HepG2 (cell line): Measurements from ENCODE around the gene JMJD8. TPM values are rescaled to one million over a fixed set of nuclear protein-coding genes. Genes with fewer than 3 reads are reported as not detected.
A peak's percentile ranks its signal among the peaks of the same experiment; 100 is the strongest.

ENCODE experiments used
- AGO2 ChIP-seq: fragments of 200-400 bp; formaldehyde crosslinking; optimal IDR thresholded peaks from 2 replicates; pipeline ENCODE3; 2017; ENCODE audit warnings: mild to moderate bottlenecking, low read depth, low read length, moderate library complexity
- DNMT3B ChIP-seq: conservative IDR thresholded peaks from 2 replicates; pipeline ENCODE4 v1.6.1; 2016; ENCODE audit warnings: missing biosample characterization, control low read depth
- ELF3 ChIP-seq: IDR thresholded peaks from 2 replicates; pipeline ENCODE4 v1.6.1; 2016; ENCODE audit warnings: missing genetic modification reagents, missing compliant biosample characterization
- HMG20A ChIP-seq: IDR thresholded peaks from 2 replicates; pipeline ENCODE4 v1.6.1; 2016; ENCODE audit warnings: borderline replicate concordance
- IRX3 ChIP-seq: sonication (generic); formaldehyde crosslinking; IDR thresholded peaks from 2 replicates; pipeline ENCODE4 v1.8.1; 2023; ENCODE audit warnings: mild to moderate bottlenecking, low read depth, missing genetic modification reagents, borderline replicate concordance
- KDM5A ChIP-seq: fragments of 200-600 bp; sonication (generic); IDR thresholded peaks from 2 replicates; pipeline ENCODE4 v1.7.0; 2018; ENCODE audit warnings: antibody characterized with exemption, mild to moderate bottlenecking, low read length, borderline replicate concordance
- SMAD3 ChIP-seq: sonication (generic); formaldehyde crosslinking; IDR thresholded peaks from 2 replicates; pipeline ENCODE4 v1.4.0; 2020; ENCODE audit warnings: missing genetic modification reagents
- STAT5B ChIP-seq: sonication (generic); formaldehyde crosslinking; IDR thresholded peaks from 2 replicates; pipeline ENCODE4 v1.4.0; 2020; ENCODE audit warnings: missing genetic modification reagents
- ZBTB38 ChIP-seq: sonication (generic); formaldehyde crosslinking; IDR thresholded peaks from 2 replicates; pipeline ENCODE4 v1.5.1; 2020; ENCODE audit warnings: mild to moderate bottlenecking, missing genetic modification reagents
- polyA plus RNA-seq, 8 experiments: library from polyadenylated mRNA; depleted of rRNA in 3 of 8; stranded (reverse) in 7 of 8; unstranded in 1 of 8; fragments of >200 nt; fragmentation: Illumina TruSeq in 4 of 8; extraction: Trizol in 4 of 8; gene quantifications; 2 replicates each; pipeline versions ENCODE4 v1.2.1 to v1.2.3, GENCODE V29; 2011 to 2016; ENCODE audit warnings: low read depth in 4 of 8, missing spikeins in 1 of 8, mixed read lengths in 1 of 8; ENCODE audit not compliant: insufficient read depth in 1 of 8
- total RNA-seq, 5 experiments: library from RNA; depleted of rRNA; stranded (reverse); fragments of >200 nt; fragmentation: Illumina TruSeq; extraction: Trizol; gene quantifications; 2 replicates each; pipeline ENCODE4 v1.2.3, GENCODE V29; 2016; ENCODE audit warnings: low read depth in 1 of 5
- TF ChIP-seq, protein P1 (sequence below): sonication (generic); formaldehyde crosslinking; IDR thresholded peaks from 2 replicates; pipeline ENCODE4 v1.9.0; 2021; ENCODE audit warnings: mild to moderate bottlenecking, missing genetic modification reagents
- TF ChIP-seq, protein P2 (sequence below): IDR thresholded peaks from 2 replicates; pipeline ENCODE4 v1.6.1; 2016; ENCODE audit warnings: missing genetic modification reagents, missing compliant biosample characterization
- TF ChIP-seq, protein P3 (sequence below): sonication (generic); formaldehyde crosslinking; IDR thresholded peaks from 2 replicates; pipeline ENCODE4 v1.4.0; 2020; ENCODE audit warnings: missing genetic modification reagents, borderline replicate concordance
- TF ChIP-seq, protein P4 (sequence below): sonication (generic); formaldehyde crosslinking; IDR thresholded peaks from 2 replicates; pipeline ENCODE4 v1.4.0; 2020; ENCODE audit warnings: missing genetic modification reagents
- TF ChIP-seq, protein P5 (sequence below): sonication (generic); formaldehyde crosslinking; IDR thresholded peaks from 2 replicates; pipeline ENCODE4 v1.8.1; 2022; ENCODE audit warnings: low read depth, mild to moderate bottlenecking, missing genetic modification reagents

Gene JMJD8
- total and polyA plus RNA-seq, 2 of the 13 experiments (the other 11 are each of a cell fraction or from before 2014, with no cell fraction given) = 2.6 to 11.8 TPM

DNA sequence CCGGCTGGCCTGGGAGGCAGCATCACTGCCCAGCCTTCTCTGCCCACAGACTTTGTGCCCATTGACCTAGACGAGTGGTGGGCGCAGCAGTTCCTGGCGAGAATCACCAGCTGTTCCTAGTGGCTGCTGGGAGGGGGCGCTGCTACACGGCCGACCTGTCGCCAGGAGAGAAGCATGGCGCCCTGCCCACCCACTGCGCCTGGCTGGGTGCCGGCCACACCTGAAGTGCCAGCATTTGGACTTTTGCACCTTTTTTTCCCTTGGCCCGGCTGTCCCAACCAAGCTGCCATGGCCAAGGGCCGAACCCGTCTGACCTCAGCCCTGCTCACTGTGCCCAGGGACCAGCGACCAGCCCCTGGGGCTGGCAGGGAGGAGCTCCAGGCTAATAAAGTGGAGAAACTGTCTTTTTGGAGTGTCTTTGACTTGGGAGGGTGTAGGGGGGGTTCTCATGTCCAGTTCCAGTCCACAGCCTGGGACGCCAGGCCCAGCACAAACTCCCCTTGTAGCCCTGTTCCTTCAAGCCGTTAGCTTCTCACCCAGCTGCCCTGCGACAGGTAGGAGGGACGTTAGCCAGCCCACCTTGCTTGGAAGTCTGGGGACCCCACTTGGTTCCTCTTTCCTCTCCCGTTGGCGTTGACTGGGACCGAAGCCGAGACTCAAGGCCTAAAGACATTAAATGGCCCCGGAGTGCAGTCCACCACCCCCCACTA, 35.9 kb downstream of the JMJD8 start (continued):
- TF ChIP-seq, protein P1, sequence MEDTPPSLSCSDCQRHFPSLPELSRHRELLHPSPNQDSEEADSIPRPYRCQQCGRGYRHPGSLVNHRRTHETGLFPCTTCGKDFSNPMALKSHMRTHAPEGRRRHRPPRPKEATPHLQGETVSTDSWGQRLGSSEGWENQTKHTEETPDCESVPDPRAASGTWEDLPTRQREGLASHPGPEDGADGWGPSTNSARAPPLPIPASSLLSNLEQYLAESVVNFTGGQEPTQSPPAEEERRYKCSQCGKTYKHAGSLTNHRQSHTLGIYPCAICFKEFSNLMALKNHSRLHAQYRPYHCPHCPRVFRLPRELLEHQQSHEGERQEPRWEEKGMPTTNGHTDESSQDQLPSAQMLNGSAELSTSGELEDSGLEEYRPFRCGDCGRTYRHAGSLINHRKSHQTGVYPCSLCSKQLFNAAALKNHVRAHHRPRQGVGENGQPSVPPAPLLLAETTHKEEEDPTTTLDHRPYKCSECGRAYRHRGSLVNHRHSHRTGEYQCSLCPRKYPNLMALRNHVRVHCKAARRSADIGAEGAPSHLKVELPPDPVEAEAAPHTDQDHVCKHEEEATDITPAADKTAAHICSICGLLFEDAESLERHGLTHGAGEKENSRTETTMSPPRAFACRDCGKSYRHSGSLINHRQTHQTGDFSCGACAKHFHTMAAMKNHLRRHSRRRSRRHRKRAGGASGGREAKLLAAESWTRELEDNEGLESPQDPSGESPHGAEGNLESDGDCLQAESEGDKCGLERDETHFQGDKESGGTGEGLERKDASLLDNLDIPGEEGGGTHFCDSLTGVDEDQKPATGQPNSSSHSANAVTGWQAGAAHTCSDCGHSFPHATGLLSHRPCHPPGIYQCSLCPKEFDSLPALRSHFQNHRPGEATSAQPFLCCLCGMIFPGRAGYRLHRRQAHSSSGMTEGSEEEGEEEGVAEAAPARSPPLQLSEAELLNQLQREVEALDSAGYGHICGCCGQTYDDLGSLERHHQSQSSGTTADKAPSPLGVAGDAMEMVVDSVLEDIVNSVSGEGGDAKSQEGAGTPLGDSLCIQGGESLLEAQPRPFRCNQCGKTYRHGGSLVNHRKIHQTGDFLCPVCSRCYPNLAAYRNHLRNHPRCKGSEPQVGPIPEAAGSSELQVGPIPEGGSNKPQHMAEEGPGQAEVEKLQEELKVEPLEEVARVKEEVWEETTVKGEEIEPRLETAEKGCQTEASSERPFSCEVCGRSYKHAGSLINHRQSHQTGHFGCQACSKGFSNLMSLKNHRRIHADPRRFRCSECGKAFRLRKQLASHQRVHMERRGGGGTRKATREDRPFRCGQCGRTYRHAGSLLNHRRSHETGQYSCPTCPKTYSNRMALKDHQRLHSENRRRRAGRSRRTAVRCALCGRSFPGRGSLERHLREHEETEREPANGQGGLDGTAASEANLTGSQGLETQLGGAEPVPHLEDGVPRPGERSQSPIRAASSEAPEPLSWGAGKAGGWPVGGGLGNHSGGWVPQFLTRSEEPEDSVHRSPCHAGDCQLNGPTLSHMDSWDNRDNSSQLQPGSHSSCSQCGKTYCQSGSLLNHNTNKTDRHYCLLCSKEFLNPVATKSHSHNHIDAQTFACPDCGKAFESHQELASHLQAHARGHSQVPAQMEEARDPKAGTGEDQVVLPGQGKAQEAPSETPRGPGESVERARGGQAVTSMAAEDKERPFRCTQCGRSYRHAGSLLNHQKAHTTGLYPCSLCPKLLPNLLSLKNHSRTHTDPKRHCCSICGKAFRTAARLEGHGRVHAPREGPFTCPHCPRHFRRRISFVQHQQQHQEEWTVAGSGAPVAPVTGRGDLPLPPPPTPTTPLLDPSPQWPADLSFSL (CRISPR knock-in tag) = no peak
- TF ChIP-seq STAT5B (CRISPR knock-in tag) (no peak), AGO2 (no peak), ZBTB38 (CRISPR knock-in tag) (0 out of 2 replicates have a peak, but pooled peaks have one; percentile 62), SMAD3 (CRISPR knock-in tag) (0 out of 2 replicates have a peak, but pooled peaks have one; percentile 24), ELF3 (CRISPR knock-in tag) (peak; percentile 22; the same call in 1 of the 2 replicates), HMG20A (CRISPR knock-in tag) (no peak), KDM5A (no peak), DNMT3B (CRISPR knock-in tag) (0 out of 2 replicates have a peak, but pooled peaks have one; percentile 35), IRX3 (0 out of 2 replicates have a peak, but pooled peaks have one; percentile 52)
- TF ChIP-seq, protein P2, sequence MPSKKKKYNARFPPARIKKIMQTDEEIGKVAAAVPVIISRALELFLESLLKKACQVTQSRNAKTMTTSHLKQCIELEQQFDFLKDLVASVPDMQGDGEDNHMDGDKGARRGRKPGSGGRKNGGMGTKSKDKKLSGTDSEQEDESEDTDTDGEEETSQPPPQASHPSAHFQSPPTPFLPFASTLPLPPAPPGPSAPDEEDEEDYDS (CRISPR knock-in tag) = 0 out of 2 replicates have a peak, but pooled peaks have one; percentile 35
- TF ChIP-seq, protein P3, sequence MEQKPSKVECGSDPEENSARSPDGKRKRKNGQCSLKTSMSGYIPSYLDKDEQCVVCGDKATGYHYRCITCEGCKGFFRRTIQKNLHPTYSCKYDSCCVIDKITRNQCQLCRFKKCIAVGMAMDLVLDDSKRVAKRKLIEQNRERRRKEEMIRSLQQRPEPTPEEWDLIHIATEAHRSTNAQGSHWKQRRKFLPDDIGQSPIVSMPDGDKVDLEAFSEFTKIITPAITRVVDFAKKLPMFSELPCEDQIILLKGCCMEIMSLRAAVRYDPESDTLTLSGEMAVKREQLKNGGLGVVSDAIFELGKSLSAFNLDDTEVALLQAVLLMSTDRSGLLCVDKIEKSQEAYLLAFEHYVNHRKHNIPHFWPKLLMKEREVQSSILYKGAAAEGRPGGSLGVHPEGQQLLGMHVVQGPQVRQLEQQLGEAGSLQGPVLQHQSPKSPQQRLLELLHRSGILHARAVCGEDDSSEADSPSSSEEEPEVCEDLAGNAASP (CRISPR knock-in tag) = 0 out of 2 replicates have a peak, but pooled peaks have one; percentile 20
- TF ChIP-seq, protein P4, sequence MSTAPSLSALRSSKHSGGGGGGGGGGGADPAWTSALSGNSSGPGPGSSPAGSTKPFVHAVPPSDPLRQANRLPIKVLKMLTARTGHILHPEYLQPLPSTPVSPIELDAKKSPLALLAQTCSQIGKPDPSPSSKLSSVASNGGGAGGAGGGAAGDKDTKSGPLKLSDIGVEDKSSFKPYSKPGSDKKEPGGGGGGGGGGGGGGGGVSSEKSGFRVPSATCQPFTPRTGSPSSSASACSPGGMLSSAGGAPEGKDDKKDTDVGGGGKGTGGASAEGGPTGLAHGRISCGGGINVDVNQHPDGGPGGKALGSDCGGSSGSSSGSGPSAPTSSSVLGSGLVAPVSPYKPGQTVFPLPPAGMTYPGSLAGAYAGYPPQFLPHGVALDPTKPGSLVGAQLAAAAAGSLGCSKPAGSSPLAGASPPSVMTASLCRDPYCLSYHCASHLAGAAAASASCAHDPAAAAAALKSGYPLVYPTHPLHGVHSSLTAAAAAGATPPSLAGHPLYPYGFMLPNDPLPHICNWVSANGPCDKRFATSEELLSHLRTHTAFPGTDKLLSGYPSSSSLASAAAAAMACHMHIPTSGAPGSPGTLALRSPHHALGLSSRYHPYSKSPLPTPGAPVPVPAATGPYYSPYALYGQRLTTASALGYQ (CRISPR knock-in tag) = no peak
- TF ChIP-seq, protein P5, sequence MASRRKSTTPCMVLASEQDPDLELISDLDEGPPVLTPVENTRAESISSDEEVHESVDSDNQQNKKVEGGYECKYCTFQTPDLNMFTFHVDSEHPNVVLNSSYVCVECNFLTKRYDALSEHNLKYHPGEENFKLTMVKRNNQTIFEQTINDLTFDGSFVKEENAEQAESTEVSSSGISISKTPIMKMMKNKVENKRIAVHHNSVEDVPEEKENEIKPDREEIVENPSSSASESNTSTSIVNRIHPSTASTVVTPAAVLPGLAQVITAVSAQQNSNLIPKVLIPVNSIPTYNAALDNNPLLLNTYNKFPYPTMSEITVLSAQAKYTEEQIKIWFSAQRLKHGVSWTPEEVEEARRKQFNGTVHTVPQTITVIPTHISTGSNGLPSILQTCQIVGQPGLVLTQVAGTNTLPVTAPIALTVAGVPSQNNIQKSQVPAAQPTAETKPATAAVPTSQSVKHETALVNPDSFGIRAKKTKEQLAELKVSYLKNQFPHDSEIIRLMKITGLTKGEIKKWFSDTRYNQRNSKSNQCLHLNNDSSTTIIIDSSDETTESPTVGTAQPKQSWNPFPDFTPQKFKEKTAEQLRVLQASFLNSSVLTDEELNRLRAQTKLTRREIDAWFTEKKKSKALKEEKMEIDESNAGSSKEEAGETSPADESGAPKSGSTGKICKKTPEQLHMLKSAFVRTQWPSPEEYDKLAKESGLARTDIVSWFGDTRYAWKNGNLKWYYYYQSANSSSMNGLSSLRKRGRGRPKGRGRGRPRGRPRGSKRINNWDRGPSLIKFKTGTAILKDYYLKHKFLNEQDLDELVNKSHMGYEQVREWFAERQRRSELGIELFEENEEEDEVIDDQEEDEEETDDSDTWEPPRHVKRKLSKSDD = peak; percentile 81; the same call in 1 of the 2 replicates
